Muscle layer of duodenum (tissue), 2 donors: ENCODE results near the gene PRDX5.
"Not testable (repeated sequence)": the region's sequence is repeated elsewhere in the genome, so short reads cannot be mapped to it uniquely, and the experiment has no call there.

Experiments
- H3K27ac ChIP-seq: one replicate; pipeline ENCODE4 v1.7.0; 2013; ENCODE audit warnings: mild to moderate bottlenecking, low read length
- H3K27me3 ChIP-seq: one replicate; pipeline ENCODE4 v1.7.0; 2013; ENCODE audit warnings: low read depth, mild to moderate bottlenecking, control low read depth, low read length
- H3K36me3 ChIP-seq, 2 donors: one replicate each; pipeline ENCODE4 v1.7.0; 2013; ENCODE audit warnings: low read length in 2 of 2, control low read depth in 1 of 2, mild to moderate bottlenecking in 1 of 2; ENCODE audit not compliant: insufficient read depth in 2 of 2, control insufficient read depth in 1 of 2
- H3K4me1 ChIP-seq, 2 donors: one replicate each; pipeline ENCODE4 v1.7.0; 2013; ENCODE audit warnings: low read length in 2 of 2, mild to moderate bottlenecking in 2 of 2, control low read depth in 1 of 2, moderate library complexity in 1 of 2; ENCODE audit not compliant: insufficient read depth in 2 of 2, control insufficient read depth in 1 of 2
- H3K4me3 ChIP-seq, 2 donors: one replicate each; pipeline ENCODE4 v1.7.0; 2013; ENCODE audit warnings: low read length in 2 of 2, low read depth in 1 of 2, mild to moderate bottlenecking in 1 of 2
- H3K9me3 ChIP-seq, 2 donors: one replicate each; pipeline ENCODE4 v1.7.0; 2013; ENCODE audit warnings: low read length in 2 of 2, control low read depth in 1 of 2, mild to moderate bottlenecking in 1 of 2; ENCODE audit not compliant: control insufficient read depth in 1 of 2
- donor health status: healthy.

PRDX5 gene

GRCh38 chr11:64314146-64314804, 3.6 kb upstream of the PRDX5 start:
- Histone ChIP-seq H3K4me3 (peak overlapping the region in 1 of 2 donors; percentile 8), H3K9me3 (no peaks in the 10 kb centered on the region), H3K4me1 (peaks cover 0 to 17% of the 10 kb centered on the region in 2 donors), H3K27me3 (no peaks in the 10 kb centered on the region), H3K27ac (no peak overlapping the region), H3K36me3 (peaks cover 8 to 27% of the 10 kb centered on the region in 2 donors)

- H3K27ac ChIP-seq = no peak overlapping the region
- H3K9me3 ChIP-seq = no peaks in the 10 kb centered on the region
- H3K36me3 ChIP-seq = peaks cover 8 to 27% of the 10 kb centered on the region in 2 donors
- H3K4me3 ChIP-seq = no peak overlapping the region
- no peaks in the 10 kb centered on the region for H3K27me3 ChIP-seq
- peaks cover 0 to 21% of the 10 kb centered on the region in 2 donors for H3K4me1 ChIP-seq
Measured at GRCh38 chr11:64314805-64315561, 2.9 kb upstream of the PRDX5 start.

GRCh38 chr11:64315667-64316526, 2.0 kb upstream of the PRDX5 start:
- not testable (repeated sequence) for H3K27ac ChIP-seq, H3K27me3 ChIP-seq, H3K9me3 ChIP-seq
- peaks cover 0 to 21% of the 10 kb centered on the region in 2 donors for H3K4me1 ChIP-seq
- peaks cover 8 to 31% of the 10 kb centered on the region in 2 donors for H3K36me3 ChIP-seq
- H3K4me3 ChIP-seq = peak overlapping the region in 1 of 2 donors; percentile 93

- H3K4me1 ChIP-seq = peaks cover 0 to 21% of the 10 kb centered on the region in 2 donors
- no peaks in the 10 kb centered on the region for H3K9me3 ChIP-seq
- H3K36me3 ChIP-seq = peaks cover 8 to 37% of the 10 kb centered on the region in 2 donors
- H3K27me3 ChIP-seq = no peaks in the 10 kb centered on the region
- peak overlapping the region; percentile 84 to 93 for H3K4me3 ChIP-seq
- H3K27ac ChIP-seq = peak overlapping the region; percentile 98
Measured at GRCh38 chr11:64316672-64317324, 1.1 kb upstream of the PRDX5 start.

- H3K4me1 ChIP-seq = peaks cover 0 to 21% of the 10 kb centered on the region in 2 donors
- H3K36me3 ChIP-seq = peaks cover 11 to 41% of the 10 kb centered on the region in 2 donors
- peak within 1 kb of the TSS; percentile 98 for H3K27ac ChIP-seq
Measured at GRCh38 chr11:64317325-64317960, 478 bp upstream of the PRDX5 start, which contains the start of gene TRMT112. TRMT112 (minus strand) TSS chr11:64317559; CDS start chr11:64317526, 33 bp downstream.

GRCh38 chr11:64318766-64319761, 1.1 kb downstream of the PRDX5 start:
- H3K27me3 ChIP-seq = no peaks in the 10 kb centered on the region
- H3K4me3 ChIP-seq = peak overlapping the region; percentile 84 to 93
- peak overlapping the region; percentile 98 for H3K27ac ChIP-seq
- H3K9me3 ChIP-seq = no peaks in the 10 kb centered on the region
- peaks cover 9 to 47% of the 10 kb centered on the region in 2 donors for H3K36me3 ChIP-seq
- peaks cover 0 to 21% of the 10 kb centered on the region in 2 donors for H3K4me1 ChIP-seq

More at GRCh38 chr11:64317325-64317960, 478 bp upstream of the PRDX5 start, which contains the start of gene TRMT112:
- H3K4me3 ChIP-seq = peak within 1 kb of the TSS; percentile 84 to 93
- no peaks in the 10 kb centered on the region for H3K9me3 ChIP-seq
- H3K27me3 ChIP-seq = no peaks in the 10 kb centered on the region

- Histone ChIP-seq H3K4me1 (peaks cover 0 to 21% of the 10 kb centered on the region in 2 donors), H3K27me3 (no peaks in the 10 kb centered on the region), H3K9me3 (no peaks in the 10 kb centered on the region), H3K36me3 (peaks cover 4 to 33% of the 10 kb centered on the region in 2 donors), H3K4me3 (no peak overlapping the region), H3K27ac (no peak overlapping the region)
Measured at GRCh38 chr11:64320556-64320955, 2.6 kb downstream of the PRDX5 start.

- H3K4me3 ChIP-seq = no peak overlapping the region
- peaks cover 0 to 21% of the 10 kb centered on the region in 2 donors for H3K4me1 ChIP-seq
- H3K27me3 ChIP-seq = no peaks in the 10 kb centered on the region
- H3K9me3 ChIP-seq = no peaks in the 10 kb centered on the region
- H3K36me3 ChIP-seq = peaks cover 4 to 28% of the 10 kb centered on the region in 2 donors
- peak overlapping the region; percentile 58 for H3K27ac ChIP-seq
Measured at GRCh38 chr11:64321026-64321425, 3.1 kb downstream of the PRDX5 start.

- Histone ChIP-seq H3K4me3 (no peak overlapping the region), H3K27me3 (no peaks in the 10 kb centered on the region), H3K4me1 (peaks cover 0 to 16% of the 10 kb centered on the region in 2 donors), H3K36me3 (peaks cover 4 to 27% of the 10 kb centered on the region in 2 donors), H3K9me3 (no peaks in the 10 kb centered on the region), H3K27ac (peak overlapping the region; percentile 58)
Measured at GRCh38 chr11:64321533-64321932, 3.6 kb downstream of the PRDX5 start.
